Measurements from ENCODE around the gene CHRNA7.

The CHRNA7 gene

GRCh38 chr15:32060706-32061105 is 30.4 kb downstream of the CHRNA7 start:
- no peak overlapping the region for H3K27ac ChIP-seq
- DNase-seq (ENCODE audit: low read depth, low spot score), result no peak

GRCh38 chr15:32067115-32067514 is 36.8 kb downstream of the CHRNA7 start:
- H3K27ac ChIP-seq, result no peak overlapping the region
- no peak for DNase-seq (ENCODE audit: low read depth, low spot score)

DNA sequence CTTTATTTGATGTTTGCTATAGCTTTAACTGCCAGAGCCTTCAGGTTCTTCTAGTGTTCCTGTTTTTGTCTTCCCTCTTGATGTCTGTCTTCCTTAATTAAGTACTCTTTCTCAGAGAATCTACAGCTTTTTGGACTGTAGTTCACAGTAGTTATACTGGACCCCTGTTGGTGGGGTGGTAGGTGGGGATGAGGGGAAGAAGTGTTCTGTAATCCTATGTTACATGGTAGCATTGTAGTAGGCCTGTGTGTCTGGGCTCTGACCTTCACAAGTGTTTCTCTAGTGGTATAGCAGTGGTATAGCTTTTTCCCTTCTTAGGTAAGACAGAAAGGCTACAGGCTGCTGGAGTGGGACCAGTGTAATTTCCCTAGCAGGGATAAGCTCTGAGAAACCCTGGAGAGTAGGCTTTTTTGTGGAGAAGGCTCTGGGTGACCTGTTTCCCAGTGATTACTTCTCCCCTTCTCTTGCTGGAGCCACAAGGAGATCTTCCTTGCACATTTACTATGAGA is 59.6 kb downstream of the CHRNA7 start:
- H3K27ac ChIP-seq, result no peak overlapping the region
- no peak for DNase-seq (ENCODE audit: low read depth, low spot score)

DNA sequence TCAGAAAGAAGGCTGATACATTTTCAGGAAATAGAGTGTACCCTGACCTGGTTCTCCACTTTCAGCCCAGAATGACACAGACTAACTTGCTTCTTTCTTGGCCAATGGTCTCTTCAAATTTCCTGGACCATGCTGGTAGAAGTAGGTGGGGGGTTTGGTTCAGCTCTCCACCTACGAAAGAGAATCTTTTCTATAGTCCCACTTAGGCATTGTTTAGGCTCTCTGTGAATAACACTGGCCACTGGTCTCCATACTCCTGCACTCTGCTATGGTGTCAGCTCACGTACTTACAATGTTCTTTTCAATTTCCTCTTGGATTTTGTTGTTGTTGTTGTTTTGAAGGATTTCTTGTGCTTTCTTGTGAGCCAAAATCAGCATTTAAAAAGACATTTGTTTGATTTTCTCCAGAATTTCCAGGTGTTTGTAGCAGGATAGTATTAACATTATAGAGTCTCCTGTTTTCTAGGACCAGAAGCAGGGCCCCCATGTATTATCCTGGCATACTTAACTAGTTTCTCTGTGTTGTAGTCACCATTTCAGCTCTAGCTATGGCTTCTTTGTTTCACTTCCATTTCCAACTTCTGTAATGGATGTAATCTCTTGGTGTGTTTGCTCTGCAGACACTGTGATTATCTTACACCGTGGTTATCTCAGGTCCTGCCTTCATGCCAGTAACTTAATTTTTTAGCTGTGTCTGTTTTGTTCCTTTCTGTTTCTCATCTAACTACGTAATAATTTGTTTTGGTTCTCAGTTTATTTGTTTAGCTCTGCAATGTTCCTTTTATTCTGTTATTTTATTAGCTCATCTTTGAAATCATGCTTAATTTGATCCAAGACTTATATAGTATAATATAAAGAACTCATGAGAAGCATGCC is 61.4 kb downstream of the CHRNA7 start:
- DNase-seq (ENCODE audit: low read depth, low spot score), result no peak
- H3K27ac ChIP-seq, result no peak overlapping the region

DNA sequence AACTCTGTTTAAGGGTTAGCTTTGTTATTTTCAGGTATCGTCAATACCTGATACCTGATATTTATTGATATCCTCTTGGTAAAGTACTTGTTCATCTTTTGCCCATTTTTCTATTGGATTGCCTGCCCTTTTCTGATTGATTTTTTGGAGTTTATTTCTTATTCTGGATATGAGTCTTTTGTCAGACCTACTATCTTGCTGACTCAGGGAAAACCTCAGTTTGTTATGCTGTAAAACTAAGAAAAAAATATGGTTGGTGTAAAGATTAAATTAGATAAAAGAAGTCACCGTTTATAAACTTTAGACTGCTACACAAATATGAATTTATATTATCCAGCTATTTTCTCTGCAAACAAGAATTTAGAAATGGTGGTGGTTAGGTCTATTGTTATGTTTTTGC is 65.9 kb downstream of the CHRNA7 start:
- DNase-seq (ENCODE audit: low read depth, low spot score), result no peak
- H3K27ac ChIP-seq, result no peak overlapping the region

GRCh38 chr15:32096916-32097617 is 66.8 kb downstream of the CHRNA7 start:
- DNase-seq (ENCODE audit: low read depth, low spot score), result no peak
- no peak overlapping the region for H3K27ac ChIP-seq

- no peak for DNase-seq (ENCODE audit: low read depth, low spot score)
- H3K27ac ChIP-seq, result no peak overlapping the region
Observed at GRCh38 chr15:32098033-32098432, 67.7 kb downstream of the CHRNA7 start.

DNA sequence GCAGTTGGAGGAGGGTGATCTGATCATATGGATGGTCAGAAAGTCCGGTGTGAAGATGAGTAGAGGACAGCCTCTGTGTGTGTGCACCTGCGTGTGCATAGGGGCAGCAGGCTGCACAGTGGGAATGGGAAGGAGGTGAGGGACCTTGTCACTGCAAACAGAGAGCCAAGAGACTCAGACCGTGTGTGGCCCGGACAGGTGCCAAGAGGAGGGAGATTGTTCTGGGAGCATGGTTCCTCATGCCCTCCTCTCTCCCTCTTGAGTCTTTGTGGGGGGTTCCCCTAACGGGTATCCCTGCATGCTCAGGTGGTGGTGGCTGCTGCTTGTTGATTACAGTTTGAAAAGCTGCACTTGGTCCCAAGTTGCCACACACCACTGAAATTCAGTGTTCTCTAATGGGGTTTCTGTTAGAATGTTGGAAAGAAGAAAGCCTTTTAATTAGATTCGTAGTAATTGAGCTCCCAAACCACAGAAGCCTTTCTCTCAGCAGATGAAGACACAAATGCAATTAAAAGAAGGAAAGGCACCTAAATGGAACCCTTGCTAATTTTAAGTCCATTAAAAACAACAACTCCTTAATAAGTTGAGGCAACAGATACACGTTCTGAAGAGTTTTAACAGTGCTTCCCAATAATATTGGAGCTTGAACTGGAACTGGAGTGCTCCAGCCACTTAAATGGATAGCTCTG is 68.9 kb downstream of the CHRNA7 start:
- H3K27ac ChIP-seq, result no peak overlapping the region

GRCh38 chr15:32099956-32100684 is 69.8 kb downstream of the CHRNA7 start:
- DNase-seq (ENCODE audit: low read depth, low spot score), result no peak
- no peak overlapping the region for H3K27ac ChIP-seq

More for the DNA sequence above, 68.9 kb downstream of the CHRNA7 start:
- DNase-seq (ENCODE audit: low read depth, low spot score), result no peak

- no peak overlapping the region for H3K27ac ChIP-seq
- DNase-seq (ENCODE audit: low read depth, low spot score), result no peak
Observed at GRCh38 chr15:32104061-32104995, 74.0 kb downstream of the CHRNA7 start.

GRCh38 chr15:32105258-32106241 is 75.2 kb downstream of the CHRNA7 start:
- H3K27ac ChIP-seq, result no peak overlapping the region

DNA sequence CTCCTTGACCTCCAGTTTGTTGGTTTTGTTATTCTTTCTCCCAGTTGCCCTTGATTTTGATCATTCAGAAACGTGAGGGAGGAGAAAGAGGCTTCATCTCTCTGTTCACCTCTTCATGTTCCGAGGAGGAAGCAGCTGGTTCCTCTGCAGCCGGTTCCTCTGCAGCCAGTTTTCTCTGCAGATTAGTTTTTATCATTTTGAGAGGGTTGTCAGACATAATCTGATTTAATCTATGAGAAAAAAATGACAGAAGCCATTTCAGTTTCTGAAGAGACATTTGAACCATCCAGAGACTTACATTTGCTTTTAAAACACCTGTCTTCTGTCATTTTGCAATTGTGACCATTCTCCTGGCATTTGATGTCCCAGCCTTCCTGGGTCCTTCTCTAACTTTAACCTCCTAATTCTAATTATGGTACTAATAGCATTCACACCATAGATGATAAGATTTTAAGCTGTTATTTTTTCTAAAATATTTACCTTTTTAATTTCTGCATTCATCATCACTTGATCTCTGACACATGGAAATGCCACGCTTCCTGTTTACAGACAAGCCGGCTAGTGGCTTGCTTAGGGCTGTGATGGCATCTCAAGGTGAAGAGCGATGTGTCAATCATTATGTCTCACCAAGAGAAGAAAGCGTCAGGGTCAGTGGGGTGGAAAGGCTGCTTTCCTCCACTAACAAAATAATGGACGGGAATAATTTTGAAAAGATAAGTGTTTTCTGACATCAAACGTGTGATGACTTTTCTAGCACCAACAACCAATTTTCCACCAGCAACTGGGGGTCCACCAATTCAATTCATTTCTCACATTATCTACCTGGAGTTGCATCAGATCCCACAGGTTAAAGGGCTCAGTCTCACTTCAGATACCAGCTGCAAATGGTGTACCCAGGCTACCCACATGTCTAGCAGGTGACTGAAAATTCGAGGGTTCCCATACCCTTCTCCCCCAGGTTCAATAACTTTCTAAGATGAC is 76.4 kb downstream of the CHRNA7 start:
- DNase-seq (ENCODE audit: low read depth, low spot score), result no peak

More at GRCh38 chr15:32105258-32106241, 75.2 kb downstream of the CHRNA7 start:
- no peak for DNase-seq (ENCODE audit: low read depth, low spot score)

GRCh38 chr15:32107477-32108080 is 77.3 kb downstream of the CHRNA7 start:
- H3K27ac ChIP-seq, result no peak overlapping the region
- no peak for DNase-seq (ENCODE audit: low read depth, low spot score)

More for the DNA sequence above, 76.4 kb downstream of the CHRNA7 start:
- H3K27ac ChIP-seq, result no peak overlapping the region

DNA sequence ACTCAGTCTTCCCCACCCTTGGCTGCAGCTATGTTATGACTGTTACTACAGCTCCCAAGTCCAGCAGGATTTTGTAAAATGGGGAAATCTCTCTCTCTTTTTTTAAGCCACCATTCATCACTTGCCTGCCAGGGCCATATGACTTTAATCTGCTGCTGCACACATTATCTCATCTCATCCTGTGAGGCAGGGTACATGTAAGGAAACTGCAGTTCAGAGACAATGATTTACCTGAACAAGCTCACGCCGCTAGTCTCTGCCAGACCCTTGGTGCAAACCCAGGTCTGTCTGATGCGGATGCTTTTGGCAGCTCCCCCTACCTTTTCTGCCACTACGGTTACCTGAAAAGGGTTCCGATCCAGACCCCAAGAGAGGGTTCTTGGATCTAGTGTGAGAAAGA is 78.3 kb downstream of the CHRNA7 start:
- no peak for DNase-seq (ENCODE audit: low read depth, low spot score)
- no peak overlapping the region for H3K27ac ChIP-seq

DNA sequence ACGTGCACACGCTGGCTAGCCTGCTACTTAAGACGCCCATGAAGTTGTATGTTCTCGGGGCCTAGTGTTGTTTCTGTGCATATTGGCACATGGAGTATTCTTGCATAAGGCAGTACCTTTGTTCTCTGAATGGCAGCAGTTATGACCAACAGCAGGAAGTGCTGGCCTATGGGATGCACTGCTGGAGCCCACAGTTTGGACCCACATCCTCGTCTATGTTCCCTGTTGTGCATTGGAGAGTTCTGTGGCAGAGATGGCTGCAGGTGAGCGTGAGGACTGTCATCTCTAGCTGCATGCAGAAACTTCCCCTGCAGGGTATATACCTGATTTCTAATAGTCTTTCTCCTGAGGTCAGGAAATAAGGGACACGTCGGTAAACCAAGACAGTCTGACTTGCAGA is 81.8 kb downstream of the CHRNA7 start:
- no peak for DNase-seq (ENCODE audit: low read depth, low spot score)
- no peak overlapping the region for H3K27ac ChIP-seq

GRCh38 chr15:32113224-32113623 is 82.9 kb downstream of the CHRNA7 start:
- no peak for DNase-seq (ENCODE audit: low read depth, low spot score)
- H3K27ac ChIP-seq, result no peak overlapping the region
